CD4-positive, alpha-beta memory T cell (primary cell): ENCODE data around the gene CDX4. TPM values are rescaled to one million over a fixed set of nuclear protein-coding genes. Genes with fewer than 3 reads are reported as not detected.

Experiments
- CTCF ChIA-PET: fragments of 350-600 bp; sonication (Branson Sonifier 250); formaldehyde crosslinking; loops from one replicate; lab custom pipeline; 2021; ENCODE audit warnings: inconsistent platforms; ENCODE audit not compliant: partially characterized antibody; lab: Charles Lee
- POLR2A ChIA-PET: fragments of 350-600 bp; sonication (Branson Sonifier 250); formaldehyde crosslinking; loops from one replicate; lab custom pipeline; 2021; ENCODE audit not compliant: partially characterized antibody; lab: Charles Lee
- DNase-seq, 5 donors: peaks; one replicate each; pipeline versions ENCODE4 v3.0.0 to v3.0.0-alpha.2; 2020 to 2022; ENCODE audit warnings: mixed read lengths in 1 of 5
- H3K27ac ChIP-seq: one replicate; pipeline ENCODE4 v1.7.0; 2013; ENCODE audit warnings: low read depth, low read length
- H3K27me3 ChIP-seq: 2 replicates; pipeline ENCODE4 v1.7.0; 2013; ENCODE audit warnings: mild to moderate bottlenecking, low read length, moderate library complexity; ENCODE audit not compliant: insufficient read depth
- H3K36me3 ChIP-seq: 2 replicates; pipeline ENCODE4 v1.7.0; 2013; ENCODE audit warnings: mild to moderate bottlenecking, low read length, moderate library complexity; ENCODE audit not compliant: insufficient read depth
- H3K4me1 ChIP-seq: 2 replicates; pipeline ENCODE4 v1.7.0; 2013; ENCODE audit warnings: mild to moderate bottlenecking, low read length, moderate library complexity; ENCODE audit not compliant: insufficient read depth
- H3K4me3 ChIP-seq, 2 donors: one replicate each; pipeline ENCODE4 v1.7.0; 2013; ENCODE audit warnings: low read length in 2 of 2, mild to moderate bottlenecking in 1 of 2
- H3K9me3 ChIP-seq, 2 donors: one replicate each; pipeline ENCODE4 v1.7.0; 2013; ENCODE audit warnings: low read length in 2 of 2, control low read depth in 1 of 2; ENCODE audit not compliant: control insufficient read depth in 1 of 2
- H3K27ac Mint-ChIP-seq, 7 donors: one replicate each; pipeline ENCODE4 v1.8.0; 2020 to 2021; ENCODE audit warnings: mixed read lengths in 7 of 7, mild to moderate bottlenecking in 6 of 7, inconsistent platforms in 3 of 7, moderate library complexity in 3 of 7
- H3K27me3 Mint-ChIP-seq, 2 donors: one replicate each; pipeline ENCODE4 v1.8.0; 2020 to 2021; ENCODE audit warnings: mixed read lengths in 2 of 2
- H3K36me3 Mint-ChIP-seq, 2 donors: one replicate each; pipeline ENCODE4 v1.8.0; 2020 to 2021; ENCODE audit warnings: mixed read lengths in 2 of 2, inconsistent platforms in 1 of 2, mild to moderate bottlenecking in 1 of 2
- H3K4me1 Mint-ChIP-seq, 4 donors: one replicate each; pipeline ENCODE4 v1.8.0; 2020 to 2021; ENCODE audit warnings: mixed read lengths in 4 of 4, mild to moderate bottlenecking in 1 of 4
- H3K4me3 Mint-ChIP-seq, 8 donors: one replicate each; pipeline ENCODE4 v1.8.0; 2020 to 2021; ENCODE audit warnings: mixed read lengths in 8 of 8, mild to moderate bottlenecking in 7 of 8, moderate library complexity in 6 of 8, inconsistent platforms in 3 of 8
- H3K9me3 Mint-ChIP-seq, 8 donors: one replicate each; pipeline ENCODE4 v1.8.0; 2020 to 2021; ENCODE audit warnings: mixed read lengths in 8 of 8, mild to moderate bottlenecking in 5 of 8, inconsistent platforms in 3 of 8, moderate library complexity in 1 of 8
- intact Hi-C: fragments of 100-400 bp; cut with micrococcal nuclease; formaldehyde crosslinking; loops from one replicate; pipeline ENCODE4 v1.15.1; 2023
- polyA plus RNA-seq, 2 donors: library from polyadenylated mRNA; unstranded; fragments of 300-500 nt; fragmentation: Illumina TruSeq; gene quantifications; one replicate each; pipeline ENCODE4 v1.2.3, GENCODE V29; 2021
- total RNA-seq, 2 experiments: library from RNA; stranded (reverse); gene quantifications; one replicate each; pipeline ENCODE4 v1.2.3, GENCODE V29; 2021

CDX4 gene, protein sequence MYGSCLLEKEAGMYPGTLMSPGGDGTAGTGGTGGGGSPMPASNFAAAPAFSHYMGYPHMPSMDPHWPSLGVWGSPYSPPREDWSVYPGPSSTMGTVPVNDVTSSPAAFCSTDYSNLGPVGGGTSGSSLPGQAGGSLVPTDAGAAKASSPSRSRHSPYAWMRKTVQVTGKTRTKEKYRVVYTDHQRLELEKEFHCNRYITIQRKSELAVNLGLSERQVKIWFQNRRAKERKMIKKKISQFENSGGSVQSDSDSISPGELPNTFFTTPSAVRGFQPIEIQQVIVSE
- total RNA-seq (not detected), polyA plus RNA-seq (not detected)

GRCh38 chrX:73446831-73447230 is at the start of gene CDX4:
Gene CDX4 (plus strand): TSS chrX:73447053. CDS start chrX:73447254, 201 bp downstream.
- H3K9me3 ChIP-seq, result no peaks in the 10 kb centered on the region
- no peaks in the 10 kb centered on the region for H3K27me3 ChIP-seq
- Mint-ChIP-seq H3K27ac (no peak within 1 kb of the TSS), H3K4me1 (peaks cover 0 to 15% (median 2%) of the 10 kb centered on the region in 4 donors), H3K4me3 (no peak within 1 kb of the TSS), H3K27me3 (peaks cover 15 to 25% of the 10 kb centered on the region in 2 donors), H3K9me3 (peaks cover 0 to 2% (median 0%) of the 10 kb centered on the region in 8 donors), H3K36me3 (no peaks in the 10 kb centered on the region)
- H3K27ac ChIP-seq, result no peak within 1 kb of the TSS
- ChIA-PET POLR2A (no interaction called here), CTCF (no interaction called here)
- no peaks in the 10 kb centered on the region for H3K4me1 ChIP-seq
- H3K36me3 ChIP-seq, result no peaks in the 10 kb centered on the region
- no peak within 1 kb of the TSS for H3K4me3 ChIP-seq
- DNase-seq, result no peak
- intact Hi-C loops, result no loop called here

GRCh38 chrX:73398185-73398914 is 48.5 kb upstream of the CDX4 start:
- no peak overlapping the region for H3K4me3 ChIP-seq
- Mint-ChIP-seq H3K4me3 (no peak overlapping the region), H3K27me3 (peaks cover 0 to 1% of the 10 kb centered on the region in 2 donors), H3K9me3 (peaks cover 0 to 7% (median 0%) of the 10 kb centered on the region in 8 donors), H3K4me1 (no peaks in the 10 kb centered on the region), H3K27ac (no peak overlapping the region), H3K36me3 (no peaks in the 10 kb centered on the region)
- no peaks in the 10 kb centered on the region for H3K36me3 ChIP-seq
- H3K4me1 ChIP-seq, result no peaks in the 10 kb centered on the region
- POLR2A ChIA-PET, result no interaction called here
- intact Hi-C loops, result no loop called here
- H3K27ac ChIP-seq, result no peak overlapping the region
- H3K9me3 ChIP-seq, result no peaks in the 10 kb centered on the region
- CTCF ChIA-PET, result no interaction called here
- H3K27me3 ChIP-seq, result no peaks in the 10 kb centered on the region
- no peak for DNase-seq

- H3K4me3 ChIP-seq, result no peak overlapping the region
- Mint-ChIP-seq H3K4me1 (no peaks in the 10 kb centered on the region), H3K27ac (no peak overlapping the region), H3K36me3 (no peaks in the 10 kb centered on the region), H3K27me3 (peaks cover 0 to 1% of the 10 kb centered on the region in 2 donors), H3K9me3 (peaks cover 0 to 3% (median 0%) of the 10 kb centered on the region in 8 donors), H3K4me3 (no peak overlapping the region)
- no peak for DNase-seq
- intact Hi-C loops, result no loop called here
- no peaks in the 10 kb centered on the region for H3K27me3 ChIP-seq
- H3K4me1 ChIP-seq, result no peaks in the 10 kb centered on the region
- no peak overlapping the region for H3K27ac ChIP-seq
- H3K36me3 ChIP-seq, result no peaks in the 10 kb centered on the region
- ChIA-PET CTCF (no interaction called here), POLR2A (no interaction called here)
- H3K9me3 ChIP-seq, result no peaks in the 10 kb centered on the region
These were observed 46.6 kb upstream of the CDX4 start for GRCh38 chrX:73400136-73400748.

DNA sequence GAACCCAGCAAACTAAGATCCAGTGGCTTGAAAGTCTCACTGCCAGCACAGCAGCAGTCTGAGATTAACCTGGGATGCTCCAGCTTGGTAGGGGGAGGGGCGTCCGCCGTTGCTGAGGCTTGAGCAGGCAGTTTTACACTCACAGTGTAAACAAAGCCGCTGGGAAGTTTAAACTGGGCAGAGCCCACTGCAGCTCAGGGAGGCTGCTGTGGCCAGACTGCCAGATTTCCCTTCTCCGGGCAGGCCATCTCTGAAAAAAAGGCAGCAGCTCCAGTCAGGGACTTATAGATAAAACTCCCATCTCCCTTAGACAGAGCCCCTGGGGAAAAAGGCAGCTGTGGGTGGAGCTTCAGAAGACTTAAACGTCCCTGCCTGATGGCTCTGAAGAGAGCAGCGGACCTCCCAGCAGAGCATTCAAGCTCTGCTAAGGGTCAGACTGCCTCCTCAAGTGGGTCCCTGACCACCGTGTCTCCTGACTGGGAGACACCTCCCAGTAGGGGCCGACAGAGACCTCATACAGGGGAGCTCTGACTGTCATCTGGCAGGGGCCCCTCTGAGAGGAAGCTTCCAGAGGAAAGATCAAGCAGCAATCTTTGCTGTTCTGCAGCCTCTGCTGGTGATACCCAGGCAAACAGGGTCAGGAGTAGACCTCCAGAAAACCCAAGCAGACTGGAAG is 45.1 kb upstream of the CDX4 start:
- Mint-ChIP-seq H3K36me3 (no peaks in the 10 kb centered on the region), H3K9me3 (peaks cover 0 to 6% (median 1%) of the 10 kb centered on the region in 8 donors), H3K27ac (no peak overlapping the region), H3K27me3 (peaks cover 0 to 1% of the 10 kb centered on the region in 2 donors), H3K4me3 (no peak overlapping the region), H3K4me1 (no peaks in the 10 kb centered on the region)
- H3K4me3 ChIP-seq, result no peak overlapping the region
- no peaks in the 10 kb centered on the region for H3K9me3 ChIP-seq
- H3K27me3 ChIP-seq, result no peaks in the 10 kb centered on the region
- no peak for DNase-seq
- ChIA-PET POLR2A (no interaction called here), CTCF (no interaction called here)
- intact Hi-C loops, result no loop called here
- H3K36me3 ChIP-seq, result no peaks in the 10 kb centered on the region
- H3K4me1 ChIP-seq, result no peaks in the 10 kb centered on the region
- no peak overlapping the region for H3K27ac ChIP-seq

GRCh38 chrX:73412930-73413329 is 33.9 kb upstream of the CDX4 start:
- no peaks in the 10 kb centered on the region for H3K4me1 ChIP-seq
- CTCF ChIA-PET, result no interaction called here
- no peak overlapping the region for H3K27ac Mint-ChIP-seq

GRCh38 chrX:73447311-73447794 is 500 bp downstream of the CDX4 start:
- no peak overlapping the region for H3K4me3 ChIP-seq
- H3K9me3 ChIP-seq, result no peaks in the 10 kb centered on the region
- no peak overlapping the region for H3K4me3 Mint-ChIP-seq
- H3K27ac Mint-ChIP-seq, result no peak overlapping the region
- H3K27me3 ChIP-seq, result no peaks in the 10 kb centered on the region
- no peaks in the 10 kb centered on the region for H3K4me1 ChIP-seq
- DNase-seq, result no peak
- H3K36me3 Mint-ChIP-seq, result no peaks in the 10 kb centered on the region
- intact Hi-C loops, result no loop called here
- POLR2A ChIA-PET, result no interaction called here
- CTCF ChIA-PET, result no interaction called here
- H3K27ac ChIP-seq, result no peak overlapping the region
- peaks cover 0 to 2% (median 0%) of the 10 kb centered on the region in 8 donors for H3K9me3 Mint-ChIP-seq
- peaks cover 0 to 15% (median 2%) of the 10 kb centered on the region in 4 donors for H3K4me1 Mint-ChIP-seq
- no peaks in the 10 kb centered on the region for H3K36me3 ChIP-seq
- H3K27me3 Mint-ChIP-seq, result peaks cover 18 to 24% of the 10 kb centered on the region in 2 donors

More at GRCh38 chrX:73412930-73413329, 33.9 kb upstream of the CDX4 start:
- POLR2A ChIA-PET, result no interaction called here
- intact Hi-C loops, result no loop called here
- Histone ChIP-seq H3K4me3 (no peak overlapping the region), H3K27ac (no peak overlapping the region), H3K36me3 (no peaks in the 10 kb centered on the region), H3K9me3 (no peaks in the 10 kb centered on the region), H3K27me3 (no peaks in the 10 kb centered on the region)
- DNase-seq, result no peak
- H3K27me3 Mint-ChIP-seq, result no peaks in the 10 kb centered on the region
- H3K36me3 Mint-ChIP-seq, result no peaks in the 10 kb centered on the region
- H3K9me3 Mint-ChIP-seq, result peaks cover 3 to 19% (median 7%) of the 10 kb centered on the region in 8 donors
- no peak overlapping the region for H3K4me3 Mint-ChIP-seq
- H3K4me1 Mint-ChIP-seq, result no peaks in the 10 kb centered on the region

DNA sequence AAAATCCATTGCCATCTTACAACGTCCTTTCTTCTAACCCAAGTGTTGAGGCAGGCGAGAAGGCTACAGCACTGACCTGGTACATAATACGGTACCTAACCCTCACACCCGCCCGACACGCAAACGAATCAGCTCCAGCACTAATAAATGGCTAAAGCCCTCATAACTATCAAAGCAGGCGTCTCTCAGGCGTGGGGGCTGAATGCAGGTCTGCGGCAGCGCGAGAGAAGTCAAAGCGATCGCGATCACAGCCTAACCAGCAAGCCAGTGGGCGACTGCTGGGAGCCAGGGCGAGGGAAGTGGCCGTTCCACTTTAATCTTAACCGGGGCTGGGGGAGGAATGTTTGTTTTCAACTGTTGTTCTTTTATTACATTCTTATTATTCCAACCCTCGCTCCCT is 1.5 kb downstream of the CDX4 start:
- Histone ChIP-seq H3K27me3 (no peaks in the 10 kb centered on the region), H3K9me3 (no peaks in the 10 kb centered on the region), H3K4me1 (no peaks in the 10 kb centered on the region), H3K36me3 (no peaks in the 10 kb centered on the region), H3K27ac (no peak overlapping the region), H3K4me3 (no peak overlapping the region)
- DNase-seq, result no peak
- peak overlapping the region in 6 of 8 donors; percentile 2 to 44 (median 18) for H3K4me3 Mint-ChIP-seq
- H3K27ac Mint-ChIP-seq, result no peak overlapping the region
- intact Hi-C loops, result no loop called here
- H3K9me3 Mint-ChIP-seq, result peaks cover 0 to 2% (median 0%) of the 10 kb centered on the region in 8 donors
- POLR2A ChIA-PET, result no interaction called here
- peaks cover 0 to 15% (median 2%) of the 10 kb centered on the region in 4 donors for H3K4me1 Mint-ChIP-seq
- CTCF ChIA-PET, result no interaction called here
- peaks cover 18 to 26% of the 10 kb centered on the region in 2 donors for H3K27me3 Mint-ChIP-seq
- H3K36me3 Mint-ChIP-seq, result no peaks in the 10 kb centered on the region
